Skeletal muscle cell (primary cell): Measurements from ENCODE around the gene CWC22.
"Not testable (repeated sequence)": the region's sequence is repeated elsewhere in the genome, so short reads cannot be mapped to it uniquely, and the experiment has no call there.

Source experiments
- DNase-seq: peaks from one replicate; pipeline ENCODE4 v3.0.0-alpha.2; 2010; ENCODE audit warnings: low read depth
- H3K4me3 ChIP-seq: 2 replicates; pipeline ENCODE4 v1.5.1; 2011; ENCODE audit warnings: low read depth, mild to moderate bottlenecking, control low read depth, low read length, moderate library complexity

CWC22 gene

DNA sequence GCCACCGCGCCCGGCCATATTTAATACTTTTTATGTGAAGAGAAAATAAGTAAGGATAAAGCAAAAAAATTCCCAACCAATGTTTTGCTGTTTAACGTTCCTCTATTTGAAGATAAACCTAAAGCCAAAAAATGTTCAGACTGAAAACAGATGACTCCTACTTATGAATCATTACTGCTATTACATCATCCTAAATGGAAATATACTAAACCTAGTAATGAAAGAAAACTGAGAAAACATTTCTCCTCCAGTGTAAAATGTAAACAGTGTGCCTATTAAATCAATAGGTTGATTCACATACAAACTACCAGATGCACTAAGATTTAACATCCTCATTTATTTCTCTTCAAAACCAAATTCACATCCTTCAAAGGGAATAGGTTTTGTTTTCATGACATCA is 43.5 kb downstream of the CWC22 start:
- no peak overlapping the region for H3K4me3 ChIP-seq
- DNase-seq: peak; percentile 15

DNA sequence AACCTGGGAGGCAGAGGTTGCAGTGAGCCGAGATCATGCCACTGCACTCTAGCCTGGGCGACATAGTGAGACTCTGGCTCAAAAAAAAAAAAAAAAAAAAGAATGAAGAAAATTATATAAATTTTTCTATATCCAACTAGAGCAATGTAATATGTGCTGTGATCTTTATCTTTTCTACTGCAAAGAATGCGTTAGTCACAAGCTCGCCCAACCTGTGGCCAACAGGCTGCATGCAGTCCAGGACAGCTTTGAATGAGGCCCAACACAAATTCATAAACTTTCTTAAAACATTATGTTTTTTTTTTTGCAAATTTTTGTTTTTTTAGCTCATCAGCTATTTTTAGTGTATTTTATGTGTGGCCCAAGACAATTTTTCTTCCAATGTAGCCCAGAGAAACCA is 48.8 kb downstream of the CWC22 start:
- not testable (repeated sequence) for H3K4me3 ChIP-seq, DNase-seq

DNA sequence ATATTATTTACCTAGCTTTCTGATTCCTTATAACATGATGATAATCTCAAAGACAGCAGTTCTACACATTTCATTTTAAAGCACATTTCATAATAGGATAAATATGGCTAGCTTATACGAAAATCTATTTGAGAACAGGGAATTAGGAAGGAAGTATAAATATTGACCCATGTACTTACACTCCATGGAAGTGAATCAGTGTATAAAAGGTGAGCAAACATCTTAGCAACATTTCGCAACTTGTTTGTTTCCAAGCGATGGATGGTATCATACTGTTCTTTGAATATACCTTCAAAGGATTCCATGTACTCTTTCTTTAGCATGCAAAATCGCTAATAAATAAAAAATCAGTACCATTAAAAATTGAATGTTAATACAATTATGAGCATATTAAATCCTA is 53.1 kb downstream of the CWC22 start:
- no peak overlapping the region for H3K4me3 ChIP-seq
- no peak for DNase-seq

DNA sequence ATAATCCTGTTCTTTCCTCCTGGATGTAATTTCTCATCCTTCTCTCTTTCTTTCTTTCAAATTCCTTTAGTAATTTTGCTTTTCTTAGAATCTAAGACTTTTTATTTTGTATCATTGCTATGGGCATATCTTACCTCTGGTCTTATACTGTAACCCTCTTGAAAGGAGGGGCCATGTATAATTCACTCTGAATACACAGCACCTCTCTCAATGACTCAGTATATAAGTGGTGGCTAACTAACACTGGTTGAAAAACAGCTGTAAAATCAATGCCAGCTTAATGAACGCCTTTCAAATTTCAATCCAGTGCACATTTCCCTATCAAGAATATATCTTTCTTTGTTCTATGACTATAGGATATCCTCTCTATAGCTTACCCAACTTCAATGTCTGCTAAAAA is 53.7 kb downstream of the CWC22 start:
- H3K4me3 ChIP-seq: no peak overlapping the region
- no peak for DNase-seq

DNA sequence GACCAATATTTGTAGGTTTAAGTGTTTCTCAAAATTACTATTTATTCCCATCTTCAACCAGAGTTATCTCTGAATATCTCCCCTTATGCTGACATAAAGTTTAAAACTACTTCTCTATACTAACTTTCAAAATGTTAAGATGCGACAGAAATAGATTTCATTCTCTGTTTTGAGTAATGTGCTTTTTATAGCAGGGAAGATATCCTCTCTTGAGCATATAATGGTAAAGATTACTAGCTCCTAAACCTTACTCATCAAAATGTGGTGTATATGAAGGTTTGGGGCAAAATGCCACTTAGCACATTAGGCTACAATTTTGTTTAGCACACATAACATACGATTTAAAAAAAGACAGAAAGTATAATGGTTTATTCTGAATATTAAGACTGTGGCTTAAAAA is 54.4 kb downstream of the CWC22 start:
- DNase-seq: no peak

DNA sequence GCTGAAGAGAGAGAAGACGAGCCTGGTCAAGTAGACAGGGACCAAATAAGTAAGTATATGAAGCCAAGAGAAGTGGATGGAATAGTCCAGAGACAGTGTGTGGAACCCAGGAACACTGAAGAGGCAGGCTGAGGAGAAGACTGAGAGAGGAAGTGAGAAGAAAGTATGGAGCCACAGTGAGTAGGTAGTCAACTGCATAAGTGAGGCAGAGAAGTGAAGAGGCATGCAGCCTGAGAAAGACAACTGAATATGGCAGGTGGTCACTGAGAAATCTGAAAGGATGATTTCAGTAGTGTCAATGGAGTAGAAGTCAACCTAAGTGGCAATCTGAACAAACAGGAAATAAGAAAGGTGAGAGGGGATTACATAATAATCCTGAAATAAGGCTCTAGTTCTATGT is 55.4 kb downstream of the CWC22 start:
- H3K4me3 ChIP-seq: no peak overlapping the region
- DNase-seq: no peak

More for the DNA sequence above, 54.4 kb downstream of the CWC22 start:
- no peak overlapping the region for H3K4me3 ChIP-seq

DNA sequence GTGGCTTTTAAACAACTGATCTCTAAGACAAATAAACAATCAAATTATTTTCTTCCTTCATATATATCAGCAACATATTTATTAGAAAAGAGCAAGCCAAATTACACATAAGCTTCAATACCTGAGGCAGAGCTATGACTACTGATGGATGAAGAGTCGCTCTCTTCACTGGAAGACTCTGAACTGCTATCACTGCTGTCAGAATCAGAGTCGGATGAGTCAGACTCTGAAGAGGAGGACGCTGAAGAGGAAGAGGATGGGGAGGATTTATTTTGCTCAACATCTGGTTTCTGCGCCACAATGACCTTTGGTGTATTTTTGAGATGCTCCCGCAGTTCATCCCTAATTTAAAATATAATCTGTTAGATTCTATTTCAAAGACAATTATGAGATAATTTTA is 56.7 kb downstream of the CWC22 start:
- no peak for DNase-seq
- no peak overlapping the region for H3K4me3 ChIP-seq

DNA sequence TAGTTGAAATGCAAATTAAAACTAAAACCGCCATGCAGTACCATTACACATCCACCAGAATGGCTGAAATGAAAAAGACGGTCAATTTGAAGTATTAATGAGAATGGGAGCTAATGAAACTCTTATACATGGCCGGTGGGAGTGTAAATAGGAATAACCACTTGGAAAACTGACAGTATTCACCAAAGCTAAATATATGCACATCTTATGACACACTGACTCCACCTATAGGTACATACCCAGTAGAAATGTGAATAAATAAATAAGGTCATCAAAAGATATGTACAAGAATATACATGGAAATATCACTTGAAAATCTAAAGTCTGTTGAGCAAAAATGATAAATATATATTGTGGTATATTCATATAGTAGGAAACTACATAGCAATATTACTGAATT is 57.7 kb downstream of the CWC22 start:
- no peak overlapping the region for H3K4me3 ChIP-seq
- no peak for DNase-seq

DNA sequence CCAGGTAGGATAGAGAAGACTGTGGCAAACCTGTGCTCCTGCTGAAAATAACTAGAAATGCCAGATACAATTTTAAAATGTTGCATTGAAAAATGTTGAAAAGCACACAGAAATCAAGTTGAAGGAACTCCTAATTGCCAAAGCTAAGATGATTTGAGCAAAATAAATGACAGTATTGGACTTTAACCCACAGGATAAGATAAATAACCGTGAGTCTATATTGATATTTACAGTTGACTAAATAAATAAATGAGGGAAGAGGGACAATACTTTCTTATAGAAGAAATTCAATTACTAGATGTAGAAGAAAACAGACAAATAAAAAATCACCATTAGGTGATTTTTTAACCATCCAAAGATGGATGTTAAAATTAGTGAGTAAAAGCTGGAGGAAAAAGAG is 59.0 kb downstream of the CWC22 start:
- no peak overlapping the region for H3K4me3 ChIP-seq

DNA sequence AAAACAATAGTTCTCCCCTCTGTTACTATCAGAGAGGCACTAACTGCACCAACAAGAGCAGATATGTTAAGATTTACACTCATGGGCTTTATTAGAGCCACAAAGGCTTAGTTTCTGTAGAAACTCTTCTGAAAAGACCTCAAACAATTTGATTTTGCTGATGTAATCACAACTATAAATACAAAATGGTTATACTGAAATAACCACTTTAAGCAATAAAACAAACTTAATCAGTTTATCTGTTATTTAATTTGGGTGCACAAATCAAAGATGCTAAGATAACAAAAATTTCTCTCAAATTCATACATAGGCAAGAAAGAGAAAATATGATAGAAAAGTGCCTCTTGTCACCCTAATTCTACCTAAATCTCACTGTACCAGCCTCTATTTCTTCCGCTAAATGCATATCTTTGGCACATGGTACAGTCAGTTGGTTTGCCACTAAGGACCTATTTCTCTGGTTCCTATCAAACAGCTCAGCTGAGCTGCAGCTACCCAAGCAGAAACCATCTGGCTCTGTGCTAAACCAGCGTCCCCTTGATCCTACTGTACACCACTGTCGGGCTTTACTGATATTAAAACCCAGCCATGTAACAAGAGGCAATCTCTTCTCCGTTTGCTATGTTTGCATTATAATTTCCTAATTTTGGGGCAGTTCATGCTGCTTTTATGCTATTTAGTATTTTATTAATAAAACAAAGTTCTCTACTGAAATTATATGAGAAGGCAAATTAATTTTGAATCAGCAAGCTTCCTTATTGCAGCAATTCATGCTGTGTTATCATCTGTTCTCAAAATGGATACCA is 60.1 kb downstream of the CWC22 start:
- no peak for DNase-seq
- H3K4me3 ChIP-seq: no peak overlapping the region

More for the DNA sequence above, 59.0 kb downstream of the CWC22 start:
- DNase-seq: no peak

DNA sequence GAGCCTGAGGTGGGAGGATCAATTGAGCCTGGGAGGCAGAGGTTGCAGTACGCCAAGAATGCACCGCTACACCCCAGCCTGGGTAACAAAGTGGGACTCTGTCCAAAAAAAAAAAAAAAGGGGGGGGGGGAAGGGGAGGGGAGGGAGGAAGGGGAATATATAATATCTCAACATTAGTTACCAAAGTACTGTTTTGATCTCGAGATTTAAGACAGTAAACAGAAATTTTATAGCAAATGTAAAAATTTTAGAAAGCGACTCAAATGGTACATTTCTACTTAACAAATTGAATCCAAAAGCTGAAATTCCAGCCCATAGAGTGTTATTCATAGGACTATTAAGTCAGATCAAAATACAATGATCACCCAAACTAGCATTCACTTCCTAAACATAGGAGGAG is 60.8 kb downstream of the CWC22 start:
- H3K4me3 ChIP-seq: no peak overlapping the region
- DNase-seq: no peak

DNA sequence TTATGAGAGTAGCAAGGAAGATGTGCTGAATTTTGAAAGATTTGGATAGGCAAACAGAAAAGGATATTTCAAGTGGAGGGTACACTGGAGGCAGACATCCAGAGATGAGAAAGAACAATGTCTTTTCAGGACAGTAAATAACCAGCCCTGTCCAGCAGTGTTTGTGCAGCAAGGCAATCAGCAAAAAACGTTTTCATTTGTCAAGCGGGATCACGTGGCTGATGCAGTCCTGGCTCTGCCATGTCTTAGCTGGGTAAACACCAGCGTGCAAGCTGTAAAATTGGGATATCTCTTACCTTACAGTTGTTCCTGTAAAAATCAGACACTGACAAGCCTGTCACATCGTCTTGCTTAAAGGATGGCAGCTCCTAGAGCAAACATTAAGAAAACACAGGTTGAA is 67.8 kb downstream of the CWC22 start:
- no peak overlapping the region for H3K4me3 ChIP-seq
- no peak for DNase-seq

DNA sequence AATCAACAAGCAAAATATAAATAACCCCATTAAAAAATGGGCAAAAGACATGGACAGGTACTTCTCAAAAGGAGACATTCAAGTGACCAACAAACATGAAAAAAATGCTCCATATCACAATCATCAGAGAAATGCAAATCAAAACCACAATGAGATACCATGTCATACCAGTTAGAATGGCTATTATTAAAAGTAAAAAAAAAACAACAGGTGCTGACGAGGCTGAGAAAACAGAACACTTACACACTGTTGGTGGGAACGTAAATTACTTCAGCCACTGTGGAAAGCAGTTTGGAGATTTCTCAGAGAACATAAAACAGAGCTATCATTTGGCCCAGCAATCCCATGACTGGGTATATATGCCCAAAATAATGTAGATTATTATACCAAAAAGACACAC is 69.1 kb downstream of the CWC22 start:
- no peak overlapping the region for H3K4me3 ChIP-seq
- no peak for DNase-seq

DNA sequence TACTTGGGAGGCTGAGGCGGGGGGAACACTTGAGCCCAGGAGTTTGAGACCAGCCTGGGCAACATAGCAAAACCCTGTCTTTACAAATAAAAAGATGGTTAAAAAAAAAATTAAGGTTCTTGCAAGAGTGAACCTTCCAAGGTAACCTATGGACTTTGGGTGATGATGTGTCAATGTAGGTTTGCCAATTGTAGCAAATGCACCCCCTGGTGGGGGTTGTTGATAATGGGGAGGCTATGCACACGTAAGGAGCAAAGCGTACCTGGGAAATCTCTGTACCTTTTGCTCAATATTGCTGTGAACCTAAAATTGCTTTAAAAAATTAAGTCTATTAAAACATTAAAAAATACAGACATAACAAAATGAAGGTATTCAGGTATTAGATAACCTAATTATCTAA is 70.4 kb downstream of the CWC22 start:
- H3K4me3 ChIP-seq: no peak overlapping the region
- no peak for DNase-seq

DNA sequence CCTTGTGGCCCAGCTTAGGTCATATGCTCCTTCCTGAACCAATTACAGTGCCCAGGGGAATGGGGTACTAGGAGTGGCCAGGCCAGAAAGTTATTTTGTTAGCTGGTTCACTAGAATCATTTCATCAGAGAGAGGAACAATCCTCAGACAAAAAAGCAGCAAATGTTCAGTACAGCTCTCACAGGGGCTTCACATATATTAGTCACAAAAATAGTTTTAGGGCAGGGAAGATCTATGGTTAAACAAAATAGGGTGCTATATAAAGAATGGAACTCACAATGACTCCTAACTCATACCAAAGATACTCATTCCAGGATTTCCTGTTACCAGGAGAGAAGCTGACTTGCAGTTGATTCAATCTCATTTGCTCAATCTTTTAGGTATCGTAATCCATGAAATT is 71.0 kb downstream of the CWC22 start:
- no peak for DNase-seq
- H3K4me3 ChIP-seq: no peak overlapping the region

DNA sequence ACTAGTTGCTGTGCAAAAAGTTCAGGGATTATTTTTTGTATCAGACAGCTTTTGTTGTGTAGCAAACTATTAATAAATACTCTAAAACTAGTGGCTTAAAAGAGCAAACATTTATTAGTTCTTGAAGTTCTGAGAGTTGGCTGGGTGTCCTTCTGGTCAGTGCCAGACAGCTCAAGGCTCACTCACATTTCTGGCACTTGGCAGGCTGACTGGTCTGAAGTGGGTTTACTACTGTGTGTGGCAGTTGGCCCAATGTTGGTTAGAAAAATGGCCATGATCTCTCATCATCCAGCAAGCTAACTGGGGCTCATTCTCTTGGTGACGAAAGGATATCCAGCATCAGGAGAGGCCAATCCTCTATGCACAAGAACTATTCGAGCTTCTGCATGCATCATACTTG is 74.3 kb downstream of the CWC22 start:
- H3K4me3 ChIP-seq: no peak overlapping the region
- DNase-seq: no peak

DNA sequence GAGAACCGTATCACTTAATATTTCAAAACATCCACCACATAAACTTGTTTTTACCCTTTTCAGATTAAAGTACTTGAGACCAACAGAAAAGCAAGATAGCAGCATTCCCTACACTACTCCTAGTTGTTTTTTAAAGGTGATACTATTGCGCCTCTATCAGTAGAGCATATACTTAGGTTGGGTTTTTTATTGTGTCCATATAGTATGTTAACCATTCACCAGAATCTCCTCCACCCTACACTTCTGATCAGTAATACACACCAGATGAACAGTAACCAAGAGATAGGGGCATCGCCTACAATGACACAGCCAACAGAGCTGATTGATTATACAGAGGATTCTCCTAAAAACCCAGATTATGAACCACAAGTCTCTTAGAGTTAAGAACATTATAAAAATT is 75.6 kb downstream of the CWC22 start:
- no peak overlapping the region for H3K4me3 ChIP-seq
- DNase-seq: no peak

DNA sequence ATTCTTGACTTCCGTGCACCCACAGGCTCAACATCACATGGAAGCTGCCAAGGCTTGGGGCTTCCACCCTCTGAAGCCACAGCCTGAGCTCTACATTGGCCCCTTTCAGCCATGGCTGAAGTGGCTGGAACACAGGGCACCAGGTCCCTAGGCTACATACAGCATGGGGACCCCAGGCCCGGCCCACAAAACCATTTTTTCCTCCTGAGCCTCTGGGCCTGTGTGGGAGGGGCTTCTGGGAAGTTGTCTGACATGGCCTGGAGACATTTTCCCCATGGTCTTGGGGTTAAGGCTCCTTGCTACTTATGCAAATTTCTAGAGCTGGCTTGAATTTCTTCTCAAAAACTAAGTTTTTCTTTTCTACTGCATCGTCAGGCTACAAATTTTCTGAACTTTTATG is 77.1 kb downstream of the CWC22 start:
- not testable (repeated sequence) for H3K4me3 ChIP-seq, DNase-seq

DNA sequence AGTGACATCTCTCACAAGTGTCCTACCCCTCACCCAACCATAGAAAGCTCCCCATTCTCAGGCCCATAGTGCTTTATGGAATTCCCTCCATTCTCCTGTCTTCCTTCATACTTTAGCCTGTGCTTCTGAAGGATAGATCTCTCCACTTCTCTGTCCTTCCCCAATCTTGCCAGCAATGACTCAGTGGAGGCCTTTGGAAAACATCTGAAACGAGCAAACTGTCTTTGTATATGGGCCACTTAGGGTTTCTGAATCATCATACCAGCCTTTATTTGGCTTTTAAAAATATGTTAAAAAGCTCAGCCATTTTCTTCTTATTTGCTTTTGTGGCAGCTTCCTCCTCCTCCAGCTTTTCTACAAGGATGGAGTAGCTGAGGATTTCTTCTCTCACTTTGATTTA is 80.1 kb downstream of the CWC22 start:
- DNase-seq: no peak
- no peak overlapping the region for H3K4me3 ChIP-seq

DNA sequence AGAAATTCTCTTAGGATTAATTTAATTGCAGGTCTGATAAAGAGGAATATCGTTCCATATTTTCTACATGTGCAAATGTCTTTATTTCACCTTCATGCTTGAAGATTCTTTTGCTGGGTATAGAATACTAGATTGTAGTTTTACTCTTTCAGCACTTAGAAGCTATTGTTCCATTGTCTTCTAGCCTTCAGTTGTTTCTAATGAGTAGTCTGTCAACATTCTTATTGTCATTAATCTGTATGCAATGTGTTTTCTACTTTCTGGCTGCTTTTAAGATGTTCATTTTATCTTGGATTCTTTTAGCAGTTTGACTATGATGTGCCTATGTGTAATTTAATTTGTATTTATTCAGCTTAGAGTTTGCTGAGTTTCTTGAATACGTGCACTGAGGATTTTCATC is 81.4 kb downstream of the CWC22 start:
- DNase-seq: no peak
- H3K4me3 ChIP-seq: no peak overlapping the region

DNA sequence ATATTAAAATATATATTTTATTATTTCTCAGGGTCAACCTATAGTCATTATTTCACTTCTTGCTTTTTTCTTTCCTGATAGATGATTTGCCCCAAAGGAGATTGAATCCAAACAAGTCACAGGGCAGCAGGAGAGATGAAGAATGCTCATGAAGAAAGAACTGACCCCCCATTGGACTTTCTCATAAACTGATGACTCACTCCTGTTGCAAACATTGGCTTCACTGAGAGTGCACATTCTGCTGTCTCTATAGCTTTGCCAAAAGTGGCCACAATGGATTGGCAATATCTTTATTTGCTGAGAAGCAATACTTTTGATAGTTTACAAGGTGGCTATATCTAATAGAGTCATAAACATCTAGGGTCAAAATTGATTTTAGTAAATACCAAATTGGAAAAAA is 89.8 kb downstream of the CWC22 start:
- no peak overlapping the region for H3K4me3 ChIP-seq

More for the DNA sequence above, 89.8 kb downstream of the CWC22 start:
- DNase-seq: peak; percentile 71
